HG03066 (cell line): Measurements from ENCODE around the gene CTF1.
"Not testable (repeated sequence)": the region's sequence is repeated elsewhere in the genome, so short reads cannot be mapped to it uniquely, and the experiment has no call there.

Experiments used
- ATAC-seq: cut with Tn5 transposase; IDR thresholded peaks from one replicate; pipeline ENCODE4 v1.9.1; 2021; ENCODE audit warnings: low read depth; ENCODE audit not compliant: unreplicated experiment

Gene CTF1

DNA sequence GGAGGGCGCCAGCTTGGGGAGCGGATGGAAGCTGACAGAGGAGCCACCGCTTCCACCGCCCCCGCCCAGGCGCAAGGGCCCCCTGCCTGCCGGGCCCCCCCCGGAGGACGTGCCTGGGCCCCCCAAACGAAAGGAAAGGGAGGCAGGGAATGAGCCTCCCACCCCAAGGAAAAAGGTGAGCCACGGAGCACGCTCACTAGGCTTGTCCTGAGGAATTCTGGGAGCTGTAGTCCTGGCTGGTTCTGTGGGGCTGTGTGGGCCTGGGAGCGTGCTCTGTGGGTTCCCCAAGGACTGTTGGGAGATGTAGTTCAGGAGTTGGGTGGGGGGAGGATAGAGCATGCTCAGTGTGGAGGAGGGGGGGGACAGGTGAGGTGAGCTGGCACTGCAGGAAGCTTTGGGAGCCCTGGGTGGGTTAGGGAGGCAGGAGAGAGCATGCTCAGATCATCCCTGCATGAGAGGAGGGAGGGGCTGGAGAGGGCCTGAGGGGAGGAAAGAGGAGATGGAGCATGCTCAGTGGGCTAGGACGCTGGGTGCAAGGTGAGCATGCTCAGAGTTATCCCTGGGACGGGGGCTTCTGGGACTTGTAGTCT is 31.5 kb downstream of the CTF1 start:
- ATAC-seq, result no peak

DNA sequence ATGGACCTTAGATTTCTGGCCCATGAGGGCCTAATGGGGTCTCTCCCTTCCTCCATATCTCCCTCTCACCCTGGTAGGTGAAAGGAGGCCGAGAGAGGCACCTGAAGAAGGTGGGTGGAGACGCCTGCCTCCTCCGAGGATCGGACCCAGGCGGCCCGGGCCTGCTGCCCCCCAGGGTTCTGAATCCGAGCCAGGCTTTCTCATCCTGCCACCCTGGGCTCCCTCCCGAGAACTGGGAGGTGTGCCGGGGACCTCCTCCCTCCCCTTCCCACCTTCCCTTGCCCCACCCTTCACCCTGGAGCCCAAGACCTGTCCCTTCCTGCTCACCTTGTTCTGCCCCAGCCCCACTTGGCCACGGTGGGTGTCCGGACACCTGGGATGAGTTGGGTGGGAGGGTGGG is 32.0 kb downstream of the CTF1 start:
- ATAC-seq, result no peak

DNA sequence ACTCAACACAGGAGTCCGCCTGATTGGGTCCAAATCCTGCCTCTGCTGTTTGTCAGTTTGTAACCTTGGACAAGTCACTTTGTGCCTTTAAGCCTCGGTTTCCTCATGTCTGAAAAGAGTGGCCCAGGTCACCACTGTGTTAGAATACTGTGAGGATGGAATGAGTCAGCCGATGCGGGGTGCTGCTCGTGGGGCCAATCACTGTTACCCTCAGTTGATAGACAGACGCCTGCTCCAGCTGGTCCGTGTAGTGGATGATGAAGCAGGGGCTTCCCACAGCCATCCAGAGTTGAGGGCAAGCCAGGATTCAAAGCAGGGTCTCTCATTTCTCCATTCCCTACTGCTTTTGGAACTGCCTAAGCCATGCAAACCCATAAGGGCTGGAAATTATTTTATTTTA is 32.8 kb downstream of the CTF1 start:
- ATAC-seq, result no peak

DNA sequence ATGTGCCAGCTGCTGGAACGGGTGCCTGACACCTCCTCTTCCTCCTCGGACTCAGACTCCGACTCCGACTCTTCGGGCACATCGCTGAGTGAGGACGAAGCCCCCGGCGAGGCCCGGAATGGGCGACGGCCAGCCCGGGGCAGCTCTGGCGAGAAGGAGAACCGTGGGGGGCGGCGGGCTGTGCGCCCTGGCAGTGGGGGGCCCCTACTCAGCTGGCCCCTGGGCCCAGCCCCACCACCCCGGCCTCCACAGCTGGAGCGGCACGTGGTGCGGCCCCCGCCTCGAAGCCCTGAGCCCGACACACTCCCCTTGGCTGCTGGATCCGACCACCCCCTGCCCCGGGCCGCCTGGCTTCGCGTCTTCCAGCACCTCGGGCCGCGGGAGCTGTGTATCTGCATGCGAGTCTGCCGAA is 33.8 kb downstream of the CTF1 start:
- no peak for ATAC-seq

DNA sequence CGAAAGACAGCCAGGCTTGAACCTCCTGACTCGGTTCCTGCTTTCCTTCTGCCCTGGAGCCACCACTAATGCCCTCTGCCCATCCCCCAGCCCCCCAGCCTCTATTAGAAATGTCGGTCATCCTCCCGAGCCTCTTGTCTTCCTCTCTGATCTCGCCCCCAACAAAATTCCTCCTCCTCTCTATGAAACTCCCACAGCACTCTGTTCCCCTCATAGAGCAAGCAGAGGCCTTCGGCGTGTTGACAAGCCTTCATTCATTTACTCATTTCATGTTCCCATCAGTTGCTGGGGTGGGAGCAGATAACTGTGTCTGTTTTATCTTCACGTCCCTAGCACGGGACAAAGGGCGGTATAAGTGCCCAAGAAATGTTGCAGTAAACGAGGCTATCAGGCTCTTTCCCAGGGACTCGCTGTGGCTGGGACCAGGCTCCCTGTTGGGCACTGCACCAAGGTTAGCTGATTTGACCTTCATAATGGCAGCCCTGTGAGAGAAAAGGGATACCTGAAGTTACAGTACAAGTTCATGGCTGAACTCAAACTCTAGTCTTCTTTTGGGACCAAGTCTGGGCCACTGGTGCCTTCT is 34.7 kb downstream of the CTF1 start:
- ATAC-seq, result no peak

DNA sequence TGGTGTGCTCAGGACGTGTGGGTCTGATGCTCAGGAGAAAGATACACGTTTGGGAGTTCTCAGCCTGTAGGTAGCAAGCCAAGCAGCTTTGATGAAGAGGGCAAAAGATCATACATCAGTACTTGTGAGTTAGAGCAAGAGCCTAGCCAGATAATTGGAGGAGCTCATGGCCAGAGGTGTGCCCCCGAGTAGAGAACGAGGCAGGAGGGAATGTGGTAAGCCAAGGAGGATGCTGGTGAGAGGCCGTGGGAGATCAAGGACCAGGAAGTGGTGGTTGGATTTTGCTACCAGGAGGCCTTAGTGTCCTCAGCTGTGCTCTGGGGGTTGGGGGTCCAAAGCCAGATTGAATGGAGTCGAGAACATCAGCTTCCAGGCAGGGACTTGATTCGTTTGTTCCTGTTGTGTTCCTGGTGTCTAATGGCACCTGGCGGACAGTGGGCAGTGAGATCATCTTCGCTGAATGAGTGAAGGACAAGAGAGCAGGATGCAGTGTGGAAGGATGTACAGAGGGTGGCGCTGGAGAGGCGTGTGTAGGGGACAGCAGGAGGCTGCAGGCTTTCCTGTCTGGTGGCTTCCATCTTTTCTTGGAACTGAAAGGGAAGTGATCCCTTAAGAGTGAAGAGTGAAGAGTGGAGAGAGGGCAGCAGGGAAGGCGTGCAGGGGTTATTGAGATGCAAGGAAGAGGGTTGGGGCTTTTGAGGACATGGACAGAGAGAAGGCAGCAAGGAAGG is 38.6 kb downstream of the CTF1 start:
- ATAC-seq, result no peak

DNA sequence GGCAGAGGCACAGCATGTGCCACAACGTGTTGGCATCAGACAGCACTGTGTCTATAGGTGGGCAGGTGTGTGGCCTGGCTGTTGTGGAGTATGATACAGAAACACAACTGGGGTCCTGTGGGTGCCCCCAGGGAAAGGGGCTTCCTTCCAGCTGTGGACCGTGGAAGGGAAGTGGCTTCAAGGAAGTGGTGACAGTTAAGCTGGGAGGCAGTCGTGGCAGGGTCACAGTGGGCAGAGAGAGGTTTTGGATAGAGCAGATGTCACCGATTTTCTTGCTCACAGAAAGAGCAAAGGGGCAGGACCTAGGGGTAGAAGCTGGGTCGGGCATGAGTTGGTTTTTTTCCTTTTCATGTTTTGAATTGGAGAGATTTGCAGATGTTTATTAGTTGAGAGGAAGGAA is 41.3 kb downstream of the CTF1 start:
- ATAC-seq, result no peak

DNA sequence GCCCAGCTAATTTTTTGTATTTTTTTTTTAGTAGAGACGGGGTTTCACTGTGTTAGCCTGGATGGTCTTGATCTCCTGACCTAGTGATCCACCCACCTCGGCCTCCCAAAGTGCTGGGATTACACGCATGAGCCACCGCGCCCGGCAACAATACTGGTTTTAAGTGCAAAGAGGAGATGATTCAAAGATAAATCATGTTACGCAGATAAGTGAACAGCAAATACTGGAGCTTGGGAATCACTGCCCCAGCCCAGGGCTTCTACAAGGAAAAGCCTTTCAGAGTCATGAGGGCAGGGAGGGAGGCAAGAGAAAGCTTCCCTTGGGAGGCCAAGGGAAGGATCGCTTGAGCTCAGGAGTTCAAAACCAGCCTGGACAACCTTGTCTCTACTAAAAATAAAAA is 43.2 kb downstream of the CTF1 start:
- ATAC-seq, result not testable (repeated sequence)

DNA sequence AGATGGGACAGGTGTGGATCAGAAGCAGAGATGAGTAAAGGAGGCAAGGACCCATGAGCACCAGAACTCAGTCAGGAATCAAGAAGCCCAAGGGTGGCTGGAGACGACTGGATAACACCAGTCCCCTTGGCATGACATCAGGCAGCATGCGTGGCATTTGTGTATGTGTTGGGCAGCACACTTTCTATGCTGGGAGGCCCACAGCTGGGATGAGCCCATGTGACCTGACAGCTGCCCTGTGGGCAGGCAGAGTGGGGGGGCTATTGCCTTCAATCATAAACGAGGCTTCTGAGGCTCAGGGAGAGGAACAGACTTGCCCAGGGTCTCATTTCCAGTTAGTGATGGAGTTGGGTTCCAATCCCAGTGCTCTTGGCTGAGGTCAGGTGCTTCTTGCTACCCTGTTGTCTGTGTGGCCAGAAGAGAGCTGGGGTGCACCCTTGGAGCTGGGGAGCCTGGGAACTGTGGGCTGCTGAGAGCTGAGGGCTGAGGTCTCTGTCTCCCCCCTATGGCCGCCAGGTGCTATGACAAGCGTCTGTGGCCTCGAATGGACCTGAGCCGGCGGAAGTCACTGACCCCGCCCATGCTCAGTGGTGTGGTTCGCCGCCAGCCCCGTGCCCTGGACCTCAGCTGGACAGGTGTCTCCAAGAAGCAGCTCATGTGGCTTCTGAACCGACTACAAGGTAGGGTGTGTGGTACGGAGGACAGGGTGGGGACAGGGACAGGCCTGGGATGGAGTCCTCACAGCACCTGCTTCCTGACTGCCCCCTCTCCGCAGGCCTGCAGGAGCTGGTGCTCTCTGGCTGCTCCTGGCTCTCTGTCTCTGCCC is 45.4 kb downstream of the CTF1 start:
- peak; percentile 91 for ATAC-seq

DNA sequence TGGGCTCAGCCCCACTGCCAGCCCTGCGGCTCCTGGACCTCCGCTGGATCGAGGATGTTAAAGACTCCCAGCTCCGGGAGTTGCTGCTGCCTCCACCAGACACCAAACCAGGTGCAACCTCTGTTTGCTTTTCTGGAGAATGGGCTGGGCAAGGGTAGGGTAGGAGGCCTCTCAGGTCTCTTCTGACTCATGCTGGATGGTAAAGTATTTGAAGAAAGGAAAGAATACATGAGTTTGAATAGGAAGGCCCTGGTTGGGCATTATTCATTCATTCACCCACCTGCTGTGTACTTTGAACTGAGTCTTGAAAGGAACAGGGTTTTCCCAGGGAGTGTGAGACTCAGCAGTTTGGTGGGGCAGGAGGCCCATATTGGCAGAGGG is 46.0 kb downstream of the CTF1 start:
- no peak for ATAC-seq

DNA sequence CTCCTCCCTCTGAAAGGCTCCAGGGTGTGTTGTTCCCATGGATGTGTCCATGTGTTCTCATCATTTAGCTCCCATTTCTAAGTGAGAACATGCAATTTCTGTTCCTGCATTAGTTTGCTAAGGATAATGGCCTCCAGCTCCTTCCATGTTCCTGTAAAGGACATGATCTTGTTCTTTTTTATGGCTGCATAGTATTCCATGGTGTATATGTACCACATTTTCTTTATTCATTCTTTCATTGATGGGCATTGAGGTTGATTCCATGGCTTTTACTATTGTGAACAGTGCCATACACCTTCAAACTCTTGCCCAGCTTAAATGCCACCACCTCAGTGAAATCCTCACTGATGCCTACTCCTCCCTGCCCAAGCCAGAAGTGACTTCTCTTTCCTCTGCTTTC is 47.9 kb downstream of the CTF1 start:
- ATAC-seq, result no peak

DNA sequence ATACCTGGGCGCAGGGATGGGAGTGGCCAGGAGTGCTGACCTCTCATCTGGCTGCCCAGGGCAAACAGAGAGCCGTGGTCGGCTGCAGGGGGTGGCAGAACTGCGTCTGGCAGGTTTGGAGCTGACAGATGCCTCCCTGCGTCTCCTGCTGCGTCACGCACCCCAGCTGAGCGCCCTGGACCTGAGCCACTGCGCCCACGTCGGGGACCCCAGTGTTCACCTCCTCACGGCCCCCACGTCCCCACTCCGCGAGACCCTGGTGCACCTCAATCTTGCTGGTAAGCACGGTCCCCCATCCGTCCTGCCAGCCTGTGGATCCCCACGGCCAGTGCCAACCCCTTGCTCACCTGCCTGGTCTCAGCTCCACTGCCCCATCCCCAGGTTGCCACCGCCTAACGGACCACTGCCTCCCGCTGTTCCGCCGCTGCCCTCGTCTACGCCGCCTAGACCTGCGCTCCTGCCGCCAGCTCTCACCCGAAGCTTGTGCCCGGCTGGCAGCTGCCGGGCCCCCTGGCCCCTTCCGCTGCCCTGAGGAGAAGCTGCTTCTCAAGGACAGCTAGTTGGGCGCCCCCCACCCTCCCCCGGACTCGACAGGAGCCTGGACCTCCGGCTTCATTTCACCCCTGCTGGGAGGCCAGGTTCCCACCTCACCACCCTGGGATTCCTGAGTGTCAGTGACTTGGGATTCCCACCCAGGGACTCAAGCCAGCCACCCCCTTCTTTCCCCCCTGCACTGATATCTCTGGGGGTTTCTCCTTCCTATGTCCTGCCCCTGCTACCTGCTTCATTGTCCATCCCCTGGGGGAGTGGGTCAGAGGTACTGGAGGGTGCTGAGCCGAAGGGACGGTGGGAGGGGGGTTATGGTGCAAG is 50.5 kb downstream of the CTF1 start:
- no peak for ATAC-seq

DNA sequence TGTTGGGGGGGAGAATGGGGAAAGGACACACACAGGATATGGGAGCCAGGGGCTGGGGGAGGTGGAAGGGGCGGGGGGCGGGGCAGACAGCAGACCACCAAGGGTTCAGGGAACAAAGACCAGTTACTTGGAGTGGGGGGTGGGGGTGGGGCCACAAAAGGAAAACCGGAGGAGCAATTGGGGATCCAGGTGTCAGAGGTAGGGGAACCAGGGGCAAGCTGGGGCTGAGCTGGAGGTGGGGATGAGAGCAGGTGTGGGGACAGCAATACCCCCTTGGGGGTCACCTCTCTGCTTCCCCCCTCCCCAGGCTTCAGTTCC is 51.1 kb downstream of the CTF1 start:
- no peak for ATAC-seq

DNA sequence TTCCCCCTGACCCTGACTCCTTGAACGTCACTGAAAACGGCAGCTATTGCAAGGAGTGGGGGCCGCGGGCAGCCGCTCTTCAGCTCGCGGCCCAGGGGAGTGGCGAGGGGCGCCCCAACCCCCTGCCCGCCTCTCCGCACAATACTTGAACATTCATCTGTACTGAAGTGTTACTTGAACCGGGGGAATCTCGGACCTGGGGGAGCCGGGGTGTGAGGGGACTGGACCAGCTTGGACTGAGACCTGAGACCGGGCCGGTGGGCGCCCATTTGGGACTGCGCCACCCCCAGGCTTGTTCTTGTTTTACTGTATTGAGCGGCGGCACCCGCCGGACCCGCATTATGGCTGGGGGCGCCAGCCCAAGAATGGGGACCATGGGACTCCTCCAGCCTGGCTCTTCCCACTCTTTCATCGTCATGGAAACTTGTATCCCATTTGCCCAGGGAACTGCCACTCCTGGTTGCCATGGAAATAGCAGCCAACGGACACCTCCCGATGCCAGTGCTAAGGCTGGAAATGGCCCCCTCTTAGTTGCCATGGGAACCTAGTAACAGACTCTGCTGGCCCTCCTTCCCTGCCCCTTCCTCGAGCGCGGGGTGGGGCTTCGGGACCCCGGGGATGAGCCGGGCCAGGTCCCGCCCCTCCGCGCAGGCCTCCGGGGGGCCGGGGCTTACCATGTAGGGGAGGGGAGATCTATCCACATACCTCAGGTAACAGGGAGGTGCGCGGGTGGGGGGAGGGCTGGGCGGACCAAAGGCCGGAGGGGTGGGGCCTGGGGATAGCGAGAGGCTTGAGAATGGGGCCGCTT is 51.6 kb downstream of the CTF1 start:
- peak; percentile 6 for ATAC-seq

DNA sequence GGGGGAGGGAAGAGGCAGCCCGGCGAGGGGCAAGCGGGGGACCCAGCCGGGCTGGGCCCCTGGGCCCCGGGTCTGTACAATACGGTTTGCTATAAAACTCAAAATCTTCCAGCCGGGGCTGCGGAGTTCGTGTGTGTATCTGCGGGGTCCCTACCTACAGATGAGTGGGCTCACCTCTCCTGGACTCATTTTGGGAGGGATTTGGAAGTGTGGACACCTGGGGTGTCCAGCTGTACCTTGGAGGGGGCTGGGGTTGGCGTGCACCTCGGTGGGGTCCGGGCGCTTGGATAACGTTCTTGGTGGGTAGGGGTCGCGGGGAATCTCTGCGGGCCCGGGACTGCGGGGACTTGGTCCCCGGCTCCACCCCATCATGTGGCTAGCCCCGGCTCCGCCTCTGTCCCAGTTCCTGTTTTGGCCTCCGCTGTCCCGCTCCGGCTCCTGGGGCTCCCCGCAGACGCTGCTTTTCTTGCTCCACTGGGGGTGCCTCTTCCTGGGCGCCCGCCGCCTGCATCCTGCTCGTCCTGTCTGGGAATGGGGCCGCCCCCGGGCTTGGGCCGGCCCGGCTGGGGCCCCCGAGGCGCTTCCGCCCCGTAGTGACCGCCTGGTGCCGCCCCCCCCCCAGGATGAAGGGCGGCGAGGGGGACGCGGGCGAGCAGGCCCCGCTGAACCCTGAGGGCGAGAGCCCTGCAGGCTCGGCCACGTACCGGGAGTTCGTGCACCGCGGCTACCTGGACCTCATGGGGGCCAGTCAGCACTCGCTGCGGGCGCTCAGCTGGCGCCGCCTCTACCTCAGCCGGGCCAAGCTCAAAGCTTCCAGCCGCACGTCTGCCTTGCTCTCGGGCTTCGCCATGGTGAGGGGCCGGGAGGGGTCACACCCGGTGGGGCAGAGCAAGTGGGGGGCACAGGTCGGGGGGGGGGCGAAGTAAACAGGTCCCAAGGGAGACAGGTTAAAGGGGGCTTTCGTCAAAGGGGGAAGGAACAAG is 52.5 kb downstream of the CTF1 start, which contains the start of gene ORAI3:
Gene ORAI3, plus strand, starts transcription at position 402 of the 983 bp plus-strand sequence. Its CDS starts 222 bp downstream, at position 624.
- ATAC-seq, result peak; percentile 73

DNA sequence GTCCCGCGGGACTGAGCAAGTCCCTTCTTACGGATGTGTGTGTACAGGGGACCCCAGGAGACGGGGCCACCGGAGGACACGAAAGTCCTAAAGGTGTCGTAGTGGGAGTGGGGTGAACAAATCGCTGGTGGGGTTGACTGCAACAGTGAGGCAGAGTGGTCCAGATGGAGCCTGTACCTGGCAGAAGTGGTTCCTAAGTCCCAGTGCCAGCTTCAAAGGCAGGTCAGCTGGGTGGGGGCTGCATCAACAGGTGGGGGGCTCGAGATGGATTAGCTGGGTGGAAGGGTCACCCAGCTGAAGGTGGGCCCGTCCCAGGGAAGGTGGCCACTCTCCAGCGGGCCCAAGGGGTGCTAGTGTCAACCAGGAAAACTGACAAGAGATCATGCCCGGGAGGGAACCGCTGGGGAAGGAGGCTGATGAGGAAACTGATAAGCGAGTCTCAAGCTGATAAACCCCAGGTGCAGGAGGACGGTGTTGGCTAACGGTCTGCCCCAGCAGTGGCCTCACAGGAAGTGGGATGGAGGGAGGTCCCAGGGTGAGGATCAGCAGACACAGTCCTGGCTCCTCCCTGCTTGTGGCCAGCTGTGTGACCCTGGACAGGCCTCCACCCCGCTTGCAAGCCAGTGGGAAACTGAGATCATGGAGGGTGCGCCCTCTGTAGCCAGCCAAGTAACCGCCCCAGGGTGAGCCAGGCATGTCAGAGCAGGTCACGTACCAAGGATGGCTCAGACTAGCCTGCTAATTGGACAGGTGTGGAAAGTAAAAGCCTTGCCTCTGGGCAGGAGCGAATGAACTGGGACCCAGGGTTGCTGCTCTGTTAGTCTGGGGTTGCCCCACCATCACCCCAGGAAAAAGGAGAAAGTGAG is 53.5 kb downstream of the CTF1 start:
- peak; percentile 53 for ATAC-seq

DNA sequence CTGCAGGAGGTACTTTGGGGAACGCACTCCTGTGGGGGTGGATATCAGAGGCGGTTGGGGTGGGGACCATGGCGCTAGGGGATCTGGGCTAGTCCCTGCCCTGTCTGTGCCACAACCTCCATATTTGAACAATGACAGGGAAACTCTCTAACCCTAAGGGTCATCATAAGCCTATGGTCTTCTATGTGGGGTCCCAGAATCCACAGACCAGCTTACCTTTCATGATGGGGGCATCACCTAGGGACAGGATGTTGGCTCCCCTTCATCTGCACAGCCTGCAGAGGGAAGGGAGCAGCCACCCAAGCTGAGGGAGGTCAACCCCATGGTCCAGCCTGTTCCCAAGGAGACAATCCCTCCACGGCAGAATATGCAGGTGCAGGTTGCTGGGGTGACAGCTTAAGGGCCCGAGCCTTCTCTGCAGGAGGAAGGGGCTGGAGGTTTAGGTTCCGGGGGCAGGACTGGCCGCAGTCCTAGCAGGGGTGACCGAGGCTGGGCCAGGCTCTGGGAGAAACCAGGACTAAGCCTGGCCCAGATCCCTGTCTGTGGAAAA is 54.2 kb downstream of the CTF1 start:
- ATAC-seq, result no peak
